Esophagus mucosa (tissue), 1 donor: Measurements from ENCODE around the gene ZNF341. TPM values are rescaled to one million over a fixed set of nuclear protein-coding genes. Genes with fewer than 3 reads are reported as not detected.

Experiments used
- ATAC-seq: fragments of 200-7000 bp; cut with Tn5 transposase; one replicate; pipeline ENCODE4 v1.9.1; 2020
- total RNA-seq: library from RNA; stranded (reverse); gene quantifications from one replicate; pipeline ENCODE4 v1.2.4, GENCODE V29; 2023
- donor health status: DM: yes; HTN: yes; CAD: no.

ZNF341 gene
- total RNA-seq, 1 donor from 2014 or later, result 1.6 TPM

GRCh38 chr20:33796263-33796906 lies 64.6 kb downstream of the ZNF341 start:
- peak; percentile 82 for ATAC-seq

GRCh38 chr20:33796907-33797544 lies 65.2 kb downstream of the ZNF341 start:
- ATAC-seq, result no peak

- ATAC-seq, result no peak
These were observed 66.6 kb downstream of the ZNF341 start for GRCh38 chr20:33798444-33798843.

GRCh38 chr20:33803921-33804337 lies 72.1 kb downstream of the ZNF341 start:
- ATAC-seq, result peak; percentile 85

- ATAC-seq, result no peak
These were observed 76.6 kb downstream of the ZNF341 start for GRCh38 chr20:33808388-33808787.

GRCh38 chr20:33810259-33810658 lies 78.5 kb downstream of the ZNF341 start:
- ATAC-seq, result no peak

- ATAC-seq, result peak; percentile 97
These were observed 79.3 kb downstream of the ZNF341 start, which contains the start of gene CHMP4B for GRCh38 chr20:33810885-33811775. TSS of gene CHMP4B (plus strand) at chr20:33811348. CDS start at chr20:33811469, 121 bp downstream.

- peak; percentile 2 for ATAC-seq
These were observed 80.0 kb downstream of the ZNF341 start for GRCh38 chr20:33811776-33812151.

- ATAC-seq, result peak; percentile 56
These were observed 80.5 kb downstream of the ZNF341 start for GRCh38 chr20:33812152-33812849.

- ATAC-seq, result no peak
These were observed 81.2 kb downstream of the ZNF341 start for GRCh38 chr20:33812908-33813462.

GRCh38 chr20:33814238-33814712 lies 82.5 kb downstream of the ZNF341 start:
- no peak for ATAC-seq

GRCh38 chr20:33815671-33816070 lies 83.9 kb downstream of the ZNF341 start:
- no peak for ATAC-seq

GRCh38 chr20:33816191-33816590 lies 84.4 kb downstream of the ZNF341 start:
- ATAC-seq, result no peak

GRCh38 chr20:33817411-33817810 lies 85.6 kb downstream of the ZNF341 start:
- no peak for ATAC-seq

- no peak for ATAC-seq
These were observed 87.7 kb downstream of the ZNF341 start for GRCh38 chr20:33819456-33819855.

- ATAC-seq, result no peak
These were observed 88.6 kb downstream of the ZNF341 start for GRCh38 chr20:33820362-33820761.

GRCh38 chr20:33821270-33821836 lies 89.6 kb downstream of the ZNF341 start:
- ATAC-seq, result no peak

- no peak for ATAC-seq
These were observed 90.6 kb downstream of the ZNF341 start for GRCh38 chr20:33822423-33822822.

- ATAC-seq, result no peak
These were observed 91.2 kb downstream of the ZNF341 start for GRCh38 chr20:33822991-33823390.

GRCh38 chr20:33824852-33825251 lies 93.1 kb downstream of the ZNF341 start:
- no peak for ATAC-seq

GRCh38 chr20:33825340-33826269 lies 93.8 kb downstream of the ZNF341 start:
- peak; percentile 15 for ATAC-seq
